Endothelial cell of hepatic sinusoid (primary cell): ENCODE measurements around the gene IQSEC2.

Experiments used
- in situ Hi-C: cut with HindIII; loops from 2 replicates; pipeline ENCODE4 v1.10.0; 2017; ENCODE audit warnings: low sequenced_read_pairs

The IQSEC2 gene

GRCh38 chrX:53281321-53281822 lies at the start of gene IQSEC2:
Gene IQSEC2, minus strand, starts transcription at chrX:53281584.
- in situ Hi-C loops, result no loop called here

DNA sequence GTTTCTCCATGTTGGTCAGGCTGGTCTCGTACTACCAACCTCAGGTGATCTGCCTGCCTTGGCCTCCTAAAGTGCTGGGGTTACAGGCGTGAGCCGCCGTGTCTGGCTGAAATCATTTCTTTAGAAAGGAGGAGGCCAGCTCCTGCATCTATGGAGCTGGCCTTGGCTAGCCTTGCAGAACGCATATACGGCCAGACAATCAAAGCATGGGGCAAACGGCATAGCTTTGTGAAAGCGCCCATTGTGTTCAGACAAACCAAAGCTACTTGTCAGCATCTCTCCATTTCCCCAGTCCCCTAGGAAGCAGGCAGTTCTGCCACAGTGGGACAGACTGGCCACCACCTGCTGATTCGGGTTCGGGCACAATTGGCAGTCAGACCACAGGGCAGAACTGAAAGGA lies 48.9 kb upstream of the IQSEC2 start:
- in situ Hi-C loops, result no loop called here

- in situ Hi-C loops, result no loop called here
These were observed 43.4 kb upstream of the IQSEC2 start for GRCh38 chrX:53324803-53325202.

DNA sequence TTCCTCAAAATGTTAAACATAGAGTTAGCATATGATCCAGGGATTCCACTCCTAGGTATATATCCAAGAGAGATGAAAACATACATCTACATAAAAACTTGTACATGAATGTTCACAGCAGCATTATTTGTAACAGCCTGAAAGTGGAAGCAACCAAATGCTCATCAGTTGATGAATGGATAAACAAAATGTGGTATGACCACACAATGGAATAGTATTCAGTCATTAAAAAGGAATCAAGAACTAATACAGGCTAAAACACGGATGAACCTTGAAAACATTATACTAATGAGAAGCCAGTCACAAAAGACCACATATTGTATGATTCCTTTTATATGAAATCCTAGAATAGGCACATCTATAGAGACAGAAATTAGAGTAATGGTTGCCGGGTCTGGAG lies 42.7 kb upstream of the IQSEC2 start:
- in situ Hi-C loops, result no loop called here

GRCh38 chrX:53323196-53323595 lies 41.8 kb upstream of the IQSEC2 start:
- in situ Hi-C loops, result no loop called here

GRCh38 chrX:53321943-53322497 lies 40.6 kb upstream of the IQSEC2 start:
- in situ Hi-C loops, result no loop called here

GRCh38 chrX:53321230-53321942 lies 40.0 kb upstream of the IQSEC2 start:
- in situ Hi-C loops, result no loop called here

- in situ Hi-C loops, result no loop called here
These were observed 39.3 kb upstream of the IQSEC2 start for GRCh38 chrX:53320543-53321229.

DNA sequence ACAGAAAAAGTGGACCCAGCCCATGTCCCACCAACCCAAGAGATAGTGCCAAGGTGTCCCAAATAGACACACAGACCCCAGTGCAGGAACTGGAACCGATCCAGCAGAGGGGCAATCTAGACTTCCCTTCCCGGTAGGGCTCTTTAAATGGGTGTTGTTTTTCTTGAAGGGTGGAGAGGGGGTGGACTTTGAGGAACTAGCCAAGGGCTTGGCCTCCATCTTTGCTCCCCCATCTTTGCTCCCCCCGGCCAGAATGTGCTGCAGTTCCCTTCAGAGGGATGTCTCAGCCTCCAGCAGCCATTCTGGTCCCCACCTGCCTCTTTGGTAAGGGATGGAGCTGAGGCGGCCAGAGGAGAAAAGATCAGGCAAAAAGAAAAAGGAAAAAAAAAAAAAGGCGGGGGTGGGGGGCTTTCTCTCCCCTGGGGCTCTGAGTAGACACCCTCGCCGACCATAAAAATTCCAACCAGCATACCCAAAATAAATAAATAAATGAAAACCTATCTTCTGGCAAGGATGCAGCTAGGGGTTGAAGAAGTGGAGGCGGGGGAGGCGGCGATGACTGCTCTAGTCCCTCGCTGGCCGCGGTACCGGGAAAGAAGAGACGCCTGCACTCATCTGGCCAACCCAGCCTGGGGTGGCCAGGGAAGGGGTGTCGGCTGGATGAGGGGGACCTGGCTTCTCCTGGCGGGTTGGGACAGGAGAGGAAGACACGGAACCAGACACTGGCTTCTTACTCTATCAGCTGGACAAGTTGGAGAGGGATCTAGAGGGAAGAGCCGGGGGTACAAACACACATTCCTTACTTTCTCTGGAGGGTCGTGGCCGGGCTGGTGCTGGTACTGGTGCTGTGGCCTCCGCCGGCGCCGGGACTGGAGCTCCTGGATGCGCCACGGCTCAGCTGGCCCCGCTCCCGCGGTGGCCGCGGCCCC lies 38.5 kb upstream of the IQSEC2 start:
- in situ Hi-C loops, result no loop called here

DNA sequence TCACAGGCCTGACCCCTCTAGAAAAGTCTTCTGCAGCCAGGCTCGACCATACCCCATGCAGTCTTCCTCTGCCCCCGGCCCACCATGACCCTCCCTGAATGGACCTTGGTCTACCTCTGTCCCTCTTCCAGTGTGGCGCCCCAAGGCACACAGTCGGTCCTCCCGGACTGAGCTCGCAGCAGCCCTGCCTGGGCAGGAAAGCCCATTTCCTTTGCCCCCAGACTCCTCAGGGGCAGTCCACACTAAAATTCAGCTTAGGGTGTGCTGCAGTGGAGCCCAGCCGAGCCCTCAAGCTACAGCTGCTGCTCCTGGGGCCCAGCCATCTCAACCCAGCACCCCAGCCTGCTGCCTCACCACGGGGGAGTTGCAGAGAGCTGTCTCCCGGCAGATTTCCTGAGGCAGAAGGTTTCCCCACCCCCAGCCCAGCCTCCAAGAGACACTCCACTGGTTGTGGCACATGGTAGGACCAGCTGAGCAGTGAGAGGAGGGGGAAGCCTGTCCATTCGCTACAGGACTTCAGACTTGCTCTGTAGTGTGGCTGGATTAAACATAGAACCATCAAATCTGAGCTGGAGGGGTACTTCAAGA lies 37.5 kb upstream of the IQSEC2 start:
- in situ Hi-C loops, result no loop called here

- in situ Hi-C loops, result no loop called here
These were observed 36.1 kb upstream of the IQSEC2 start for GRCh38 chrX:53317365-53318069.

DNA sequence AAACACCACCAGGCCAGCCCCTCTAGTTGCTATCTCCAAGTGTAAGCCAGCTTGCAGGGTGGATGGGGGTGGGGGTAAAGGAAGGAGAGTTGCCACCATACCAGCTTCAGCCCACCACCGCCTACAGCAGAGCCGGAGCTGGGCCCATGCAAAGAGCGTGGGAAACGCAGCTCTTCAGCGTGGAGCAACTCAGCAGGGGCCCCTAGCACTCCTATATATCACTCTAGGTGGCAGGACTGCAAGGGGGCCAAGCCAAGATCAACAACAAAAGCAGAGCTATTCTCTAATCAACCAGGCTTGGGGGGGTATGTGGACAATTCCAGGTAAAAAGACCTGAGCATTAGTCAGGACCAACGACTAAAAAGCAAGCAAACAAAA lies 35.5 kb upstream of the IQSEC2 start:
- in situ Hi-C loops, result no loop called here

GRCh38 chrX:53316111-53316859 lies 34.9 kb upstream of the IQSEC2 start:
- in situ Hi-C loops, result no loop called here

GRCh38 chrX:53313728-53314105 lies 32.3 kb upstream of the IQSEC2 start:
- in situ Hi-C loops, result no loop called here

DNA sequence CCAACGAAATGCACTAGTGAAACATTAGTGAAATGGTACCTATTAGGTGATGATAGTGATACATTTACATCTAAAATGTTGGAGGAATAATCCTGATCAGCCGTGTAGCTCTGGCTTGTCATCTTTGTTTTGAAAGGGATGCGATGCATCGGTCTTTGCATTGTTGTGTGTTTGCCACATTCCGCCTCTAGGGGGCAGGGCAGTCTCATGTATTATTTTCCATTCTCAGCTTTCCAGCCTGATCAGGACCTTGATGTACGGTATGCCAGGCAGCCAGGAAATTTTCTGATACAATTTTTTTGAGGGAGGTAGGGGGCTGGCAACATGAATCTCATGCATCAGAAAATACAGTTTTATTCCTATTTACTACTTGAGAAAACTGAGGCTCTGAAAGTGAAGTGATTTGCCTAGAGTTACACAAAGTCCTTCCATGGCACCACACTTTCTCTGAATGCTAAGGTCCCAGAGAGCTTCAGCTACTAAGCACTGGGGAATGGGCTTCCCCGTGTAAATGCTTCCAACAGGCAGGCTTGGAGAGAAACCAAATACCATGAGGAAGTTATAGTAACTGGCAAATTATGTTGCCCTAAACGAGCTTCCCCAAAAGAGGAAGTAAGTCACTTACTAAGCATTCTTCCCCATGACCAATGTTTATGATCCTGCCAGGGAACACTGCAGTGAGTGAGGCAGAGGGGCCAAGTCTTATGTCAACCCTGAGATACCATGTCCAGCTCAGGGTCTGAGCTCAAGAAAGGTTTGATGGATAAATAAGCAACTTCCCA lies 31.8 kb upstream of the IQSEC2 start:
- in situ Hi-C loops, result no loop called here

GRCh38 chrX:53309837-53310236 lies 28.5 kb upstream of the IQSEC2 start:
- in situ Hi-C loops, result loop anchor here (5.0 kb wide), 1 partner anchor 62 kb away; no protein-coding TSS in a partner anchor

GRCh38 chrX:53308836-53309235 lies 27.5 kb upstream of the IQSEC2 start:
- in situ Hi-C loops, result loop anchor here (5.0 kb wide), 1 partner anchor 63 kb away; no protein-coding TSS in a partner anchor
